NAMALWA (cell line): ENCODE data around the gene ABHD17A.
"Not testable (repeated sequence)": the region's sequence is repeated elsewhere in the genome, so short reads cannot be mapped to it uniquely, and the experiment has no call there.

Experiments
- DNase-seq: peaks from one replicate; pipeline ENCODE4 v3.0.0-alpha.2; 2015; ENCODE audit warnings: low spot score

The ABHD17A gene

GRCh38 chr19:1909761-1910080 lies 24.4 kb upstream of the ABHD17A start:
- no peak for DNase-seq

GRCh38 chr19:1908364-1908678 lies 23.0 kb upstream of the ABHD17A start:
- DNase-seq = no peak

DNA sequence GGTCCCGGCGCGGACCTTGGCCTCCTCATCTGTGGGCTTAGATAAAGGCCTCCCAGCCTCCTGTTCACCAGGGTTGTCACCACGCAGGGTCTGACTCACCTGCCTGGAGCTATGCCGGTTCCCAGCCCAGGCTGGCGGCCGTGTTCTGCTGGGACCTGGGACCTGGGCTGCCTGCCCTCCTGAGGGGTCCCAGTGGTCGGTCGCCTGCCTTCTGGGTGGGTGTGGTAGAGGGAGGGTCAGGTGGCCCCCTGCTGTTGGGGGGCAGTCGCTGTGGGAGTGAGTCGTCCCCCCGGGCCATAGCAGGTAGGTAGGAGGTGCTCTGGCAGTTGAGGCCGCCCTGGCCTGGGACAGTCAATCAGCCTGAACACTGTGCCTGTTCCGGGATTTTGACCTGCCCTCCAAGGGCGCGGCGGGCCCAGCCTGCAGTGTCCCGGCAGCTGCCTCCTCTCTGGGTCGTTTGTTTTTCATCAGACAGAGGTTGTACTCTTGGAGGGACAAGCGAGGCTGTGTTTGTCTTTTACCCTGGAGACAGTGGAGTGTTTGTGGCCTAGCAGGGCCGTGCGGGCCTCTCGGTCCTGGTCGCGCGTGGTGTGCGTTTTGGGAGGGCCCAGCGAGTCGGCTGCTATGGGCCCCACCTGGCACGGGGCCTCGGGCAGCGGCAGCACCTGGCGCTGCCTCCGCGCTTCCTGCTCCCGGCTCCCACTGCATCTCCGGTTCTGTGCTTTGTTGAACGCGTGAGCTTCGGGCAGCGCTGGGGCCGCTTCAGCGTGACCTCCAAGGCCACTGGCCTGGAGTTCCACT lies 22.5 kb upstream of the ABHD17A start:
- no peak for DNase-seq

- DNase-seq = no peak
These were observed 21.8 kb upstream of the ABHD17A start for GRCh38 chr19:1906985-1907562.

DNA sequence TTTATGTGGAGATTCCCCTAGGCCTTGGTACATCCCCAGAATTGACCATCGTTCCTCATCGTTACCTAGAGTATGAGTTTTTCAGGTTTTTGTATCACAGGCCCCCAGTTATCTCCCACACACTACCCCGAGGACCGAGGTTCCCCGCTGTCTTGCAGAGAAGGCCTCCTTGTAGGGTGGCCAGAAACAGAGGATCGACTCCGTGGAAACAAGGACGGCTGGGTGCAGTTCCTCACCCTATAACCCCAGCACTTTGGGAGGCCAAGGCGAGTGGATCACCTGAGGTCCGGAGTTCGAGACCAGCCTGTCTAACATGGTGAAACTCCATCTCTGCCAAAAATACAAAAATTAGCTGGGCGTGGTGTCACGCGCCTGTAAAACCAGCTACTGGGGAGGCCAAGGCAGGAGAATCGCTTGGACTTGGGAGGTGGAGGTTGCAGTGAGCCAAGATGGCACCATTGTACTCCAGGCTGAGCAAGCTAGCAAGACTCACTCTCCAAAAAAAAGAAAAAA lies 20.6 kb upstream of the ABHD17A start:
- DNase-seq = no peak

GRCh38 chr19:1905110-1905862 lies 20.0 kb upstream of the ABHD17A start, which contains the start of the genes ADAT3 and SCAMP4:
Gene ADAT3, plus strand, starts transcription at chr19:1905399. Its CDS starts 6,649 bp downstream, at chr19:1912048.
Gene SCAMP4, plus strand, starts transcription at chr19:1905399. Its CDS starts 9,621 bp downstream, at chr19:1915020.
- peak; percentile 98 for DNase-seq

DNA sequence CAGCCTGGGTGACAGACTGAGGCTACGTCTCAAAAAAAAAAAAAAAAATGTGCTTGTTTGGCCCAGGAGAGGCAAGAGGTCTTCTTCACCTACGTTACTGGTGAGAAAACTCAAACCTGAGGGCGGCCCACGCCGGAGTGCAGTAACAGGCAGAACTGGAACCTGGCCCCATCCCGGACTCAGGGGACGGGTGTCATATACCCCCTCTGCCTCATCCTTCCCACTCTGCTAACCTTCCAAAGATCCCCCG lies 19.5 kb upstream of the ABHD17A start:
- no peak for DNase-seq

DNA sequence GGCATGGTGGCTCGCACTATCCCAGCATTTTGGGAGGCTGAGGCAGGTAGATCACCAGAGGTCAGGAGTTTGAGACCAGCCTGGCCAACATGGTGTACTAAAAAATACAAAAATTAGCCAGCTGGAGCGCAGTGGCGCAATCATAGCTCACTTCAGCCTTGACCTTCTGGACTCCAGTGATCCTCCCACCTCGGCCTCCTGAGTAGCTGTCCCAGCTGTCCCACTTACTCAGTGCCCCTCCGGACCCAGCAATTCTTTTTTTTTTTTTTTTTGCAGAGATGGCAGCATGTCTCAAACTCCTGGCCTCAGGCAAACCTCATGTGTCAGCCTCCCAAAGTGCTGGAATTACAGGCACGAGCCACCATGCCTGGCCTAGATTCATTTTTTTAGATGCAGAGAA lies 17.6 kb upstream of the ABHD17A start:
- DNase-seq = no peak

GRCh38 chr19:1901940-1902404 lies 16.7 kb upstream of the ABHD17A start:
- DNase-seq = no peak

DNA sequence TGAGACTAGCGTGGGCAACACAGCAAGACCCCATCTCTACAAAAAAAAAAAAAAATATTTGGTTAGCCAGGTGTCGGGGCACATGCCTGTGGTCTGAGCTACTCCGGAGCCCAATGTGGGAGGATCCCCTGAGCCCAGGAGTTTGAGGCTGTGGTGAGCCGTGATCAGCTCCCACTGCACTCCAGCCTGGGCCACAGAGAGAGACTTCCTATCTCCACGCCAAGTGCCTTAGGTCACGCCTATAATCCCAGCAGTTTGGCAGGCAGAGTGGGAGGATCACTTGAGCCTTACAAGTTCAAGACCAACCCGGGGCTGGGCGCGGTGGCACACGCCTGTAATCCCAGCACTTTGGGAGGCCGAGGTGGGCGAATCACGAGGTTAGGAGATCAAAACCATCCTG lies 11.2 kb upstream of the ABHD17A start:
- DNase-seq = no peak

GRCh38 chr19:1893791-1894190 lies 8.5 kb upstream of the ABHD17A start:
- DNase-seq = no peak

DNA sequence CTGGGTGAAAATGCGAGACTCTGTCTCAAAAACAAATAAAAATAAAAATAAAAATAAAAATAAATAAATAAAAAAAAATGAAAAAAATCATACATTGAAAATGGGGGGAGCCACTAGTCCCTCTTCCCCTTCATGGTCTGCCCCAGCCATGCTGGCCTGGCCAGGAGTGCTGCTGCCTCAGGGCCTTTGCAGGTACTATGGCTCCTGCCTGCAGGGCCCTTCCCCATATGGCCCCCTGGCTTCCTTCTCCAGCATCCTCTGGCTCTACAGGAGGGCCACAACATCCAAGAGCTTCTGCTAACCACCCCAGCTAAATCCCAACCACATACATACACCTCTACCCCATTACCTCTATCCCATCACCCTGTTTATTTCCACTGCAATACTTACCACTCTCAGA lies 4.6 kb upstream of the ABHD17A start:
- no peak for DNase-seq

DNA sequence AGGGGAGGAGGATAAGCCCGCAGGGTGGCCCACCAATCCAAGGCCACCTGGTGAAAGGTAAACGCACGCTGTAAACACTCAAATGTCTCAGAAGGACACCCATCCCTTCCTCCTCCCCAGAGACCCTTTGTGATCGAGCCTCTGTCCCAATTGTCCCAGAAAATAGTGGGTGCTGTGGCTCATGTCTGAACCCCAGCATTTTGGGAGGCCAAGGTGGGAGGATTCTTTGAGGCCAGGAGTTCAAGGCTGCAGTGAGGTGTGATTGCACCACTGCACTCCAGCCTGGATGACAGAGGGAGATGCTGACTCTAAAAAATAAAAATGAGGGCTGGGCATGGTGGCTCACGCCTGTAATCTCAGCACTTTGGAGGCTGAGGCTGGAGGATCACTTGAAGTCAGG lies 3.1 kb upstream of the ABHD17A start:
- no peak for DNase-seq

- not testable (repeated sequence) for DNase-seq
These were observed 1.1 kb upstream of the ABHD17A start for GRCh38 chr19:1886360-1886759.

- no peak for DNase-seq
These were observed 469 bp downstream of the ABHD17A start for GRCh38 chr19:1884719-1885334.

GRCh38 chr19:1884291-1884718 lies 991 bp downstream of the ABHD17A start:
- DNase-seq = no peak

DNA sequence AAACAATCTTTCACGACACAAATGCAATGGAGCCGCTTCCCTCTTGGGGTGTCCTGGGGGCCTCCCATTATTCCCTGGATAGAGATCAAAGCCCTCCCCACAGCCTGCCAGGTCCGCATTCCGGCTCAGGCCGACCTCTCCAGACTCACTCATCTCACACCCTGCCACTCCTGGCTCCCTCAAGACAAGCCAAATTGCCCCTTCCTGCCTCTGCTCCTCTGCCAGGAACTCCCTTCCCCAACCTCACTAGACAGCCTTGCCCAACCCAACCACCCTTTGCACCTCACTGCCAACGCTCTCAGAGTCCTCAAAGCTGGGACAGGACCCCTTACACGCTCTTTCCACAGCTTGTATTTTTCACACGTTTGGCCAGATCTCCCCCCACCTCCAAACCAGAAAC lies 1.5 kb downstream of the ABHD17A start:
- DNase-seq = no peak

DNA sequence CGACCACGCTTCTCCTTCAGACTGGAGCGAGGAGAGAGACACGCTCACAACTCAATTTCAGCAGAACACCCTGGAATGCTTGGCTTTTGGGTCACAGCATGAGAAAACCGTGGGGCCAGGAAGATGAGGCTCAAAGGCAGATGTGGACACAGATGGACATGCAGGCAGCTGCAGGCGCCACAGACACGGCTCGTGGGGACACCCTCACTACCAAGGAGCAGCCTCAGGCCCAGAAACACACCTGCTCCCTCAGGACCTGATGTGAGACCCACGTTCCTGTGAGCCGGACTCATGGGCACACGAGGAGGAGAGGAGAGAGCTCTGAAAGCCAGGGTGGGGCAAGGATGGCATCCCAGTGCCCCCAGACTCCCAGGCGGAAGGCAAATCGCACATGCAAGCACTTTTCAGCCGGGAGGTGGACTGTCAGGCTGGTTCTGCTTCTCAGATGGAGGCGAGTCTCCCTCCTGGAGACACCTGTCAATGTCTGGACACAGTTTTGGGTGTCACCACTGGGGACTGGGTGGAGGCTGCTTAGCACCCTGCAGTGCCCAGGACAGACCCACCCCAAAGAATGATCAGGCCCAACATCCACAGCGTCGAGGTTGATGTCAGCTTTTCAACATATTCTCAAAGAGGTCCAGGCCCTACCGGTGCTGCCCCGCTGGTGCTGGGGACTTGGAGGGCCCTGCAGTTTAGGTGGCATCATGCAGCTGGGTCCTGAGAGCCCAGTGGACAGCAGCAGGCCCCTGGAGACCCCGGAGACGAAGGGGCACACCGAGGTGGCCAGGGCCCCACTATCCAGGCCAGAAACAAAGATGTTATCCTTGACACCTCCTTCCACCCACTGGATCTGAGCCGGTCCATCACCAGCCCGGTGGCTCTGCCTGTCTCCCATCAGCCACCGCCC lies 2.3 kb downstream of the ABHD17A start:
- no peak for DNase-seq

- peak; percentile 29 for DNase-seq
These were observed 3.1 kb downstream of the ABHD17A start for GRCh38 chr19:1882089-1882785.

GRCh38 chr19:1881393-1882088 lies 3.8 kb downstream of the ABHD17A start:
- not testable (repeated sequence) for DNase-seq
